ENCODE measurements around the gene PDIA6.

DNA sequence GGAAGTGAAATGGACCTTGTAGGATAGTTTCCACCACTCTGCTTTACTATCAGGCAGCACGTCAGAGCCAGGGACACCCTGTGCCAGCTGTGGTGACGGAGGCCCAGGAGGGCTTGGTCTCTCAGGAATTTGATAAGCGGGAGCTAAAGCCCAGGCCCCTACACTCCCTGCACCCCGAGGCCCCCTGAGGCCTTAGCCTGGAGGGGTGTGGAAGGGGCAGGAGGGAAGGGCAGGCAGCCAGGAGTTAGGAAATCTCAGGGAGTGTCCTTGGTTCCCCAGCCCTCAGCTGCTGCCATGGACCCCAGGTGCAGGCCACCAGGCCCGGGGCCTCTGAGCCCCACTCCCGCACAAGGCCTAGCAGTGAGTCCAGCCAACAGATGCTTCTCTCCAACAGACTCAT is 38.2 kb downstream of the PDIA6 start:
- TF ChIP-seq, protein P1, sequence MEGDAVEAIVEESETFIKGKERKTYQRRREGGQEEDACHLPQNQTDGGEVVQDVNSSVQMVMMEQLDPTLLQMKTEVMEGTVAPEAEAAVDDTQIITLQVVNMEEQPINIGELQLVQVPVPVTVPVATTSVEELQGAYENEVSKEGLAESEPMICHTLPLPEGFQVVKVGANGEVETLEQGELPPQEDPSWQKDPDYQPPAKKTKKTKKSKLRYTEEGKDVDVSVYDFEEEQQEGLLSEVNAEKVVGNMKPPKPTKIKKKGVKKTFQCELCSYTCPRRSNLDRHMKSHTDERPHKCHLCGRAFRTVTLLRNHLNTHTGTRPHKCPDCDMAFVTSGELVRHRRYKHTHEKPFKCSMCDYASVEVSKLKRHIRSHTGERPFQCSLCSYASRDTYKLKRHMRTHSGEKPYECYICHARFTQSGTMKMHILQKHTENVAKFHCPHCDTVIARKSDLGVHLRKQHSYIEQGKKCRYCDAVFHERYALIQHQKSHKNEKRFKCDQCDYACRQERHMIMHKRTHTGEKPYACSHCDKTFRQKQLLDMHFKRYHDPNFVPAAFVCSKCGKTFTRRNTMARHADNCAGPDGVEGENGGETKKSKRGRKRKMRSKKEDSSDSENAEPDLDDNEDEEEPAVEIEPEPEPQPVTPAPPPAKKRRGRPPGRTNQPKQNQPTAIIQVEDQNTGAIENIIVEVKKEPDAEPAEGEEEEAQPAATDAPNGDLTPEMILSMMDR (conservative IDR thresholded peaks at IDR 0.05; ENCODE audit: low read depth, low read length), result no peak
- no peak for TF ChIP-seq POLR2A (IDR thresholded peaks at IDR 0.05; ENCODE audit: low read depth, low read length)
- no peak for TF ChIP-seq FOS (IDR thresholded peaks at IDR 0.05; ENCODE audit: low read depth, low read length)
- no peak for TF ChIP-seq RFX5 (IDR thresholded peaks at IDR 0.05; ENCODE audit: low read depth, low read length)
- TF ChIP-seq RCOR1 (IDR thresholded peaks at IDR 0.05; ENCODE audit: insufficient replicate concordance, low read length), result no peak
- TF ChIP-seq, protein P2, sequence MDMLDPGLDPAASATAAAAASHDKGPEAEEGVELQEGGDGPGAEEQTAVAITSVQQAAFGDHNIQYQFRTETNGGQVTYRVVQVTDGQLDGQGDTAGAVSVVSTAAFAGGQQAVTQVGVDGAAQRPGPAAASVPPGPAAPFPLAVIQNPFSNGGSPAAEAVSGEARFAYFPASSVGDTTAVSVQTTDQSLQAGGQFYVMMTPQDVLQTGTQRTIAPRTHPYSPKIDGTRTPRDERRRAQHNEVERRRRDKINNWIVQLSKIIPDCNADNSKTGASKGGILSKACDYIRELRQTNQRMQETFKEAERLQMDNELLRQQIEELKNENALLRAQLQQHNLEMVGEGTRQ (IDR thresholded peaks at IDR 0.05; ENCODE audit: low read depth, low read length), result no peak
- TF ChIP-seq, protein P3, sequence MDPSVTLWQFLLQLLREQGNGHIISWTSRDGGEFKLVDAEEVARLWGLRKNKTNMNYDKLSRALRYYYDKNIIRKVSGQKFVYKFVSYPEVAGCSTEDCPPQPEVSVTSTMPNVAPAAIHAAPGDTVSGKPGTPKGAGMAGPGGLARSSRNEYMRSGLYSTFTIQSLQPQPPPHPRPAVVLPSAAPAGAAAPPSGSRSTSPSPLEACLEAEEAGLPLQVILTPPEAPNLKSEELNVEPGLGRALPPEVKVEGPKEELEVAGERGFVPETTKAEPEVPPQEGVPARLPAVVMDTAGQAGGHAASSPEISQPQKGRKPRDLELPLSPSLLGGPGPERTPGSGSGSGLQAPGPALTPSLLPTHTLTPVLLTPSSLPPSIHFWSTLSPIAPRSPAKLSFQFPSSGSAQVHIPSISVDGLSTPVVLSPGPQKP (IDR thresholded peaks at IDR 0.05; ENCODE audit: borderline replicate concordance, low read depth, low read length), result no peak
- no peak for TF ChIP-seq NFE2L2 (IDR thresholded peaks at IDR 0.05; ENCODE audit: low read depth, low read length)
- no peak for TF ChIP-seq BHLHE40 (IDR thresholded peaks at IDR 0.05; ENCODE audit: low read depth, low read length)
- TF ChIP-seq RAD21 (IDR thresholded peaks at IDR 0.05; ENCODE audit: low read length), result no peak
- no peak for TF ChIP-seq CEBPB (IDR thresholded peaks at IDR 0.05; ENCODE audit: low read depth, low read length)
